ENCODE data around the gene S1PR3.

DNA sequence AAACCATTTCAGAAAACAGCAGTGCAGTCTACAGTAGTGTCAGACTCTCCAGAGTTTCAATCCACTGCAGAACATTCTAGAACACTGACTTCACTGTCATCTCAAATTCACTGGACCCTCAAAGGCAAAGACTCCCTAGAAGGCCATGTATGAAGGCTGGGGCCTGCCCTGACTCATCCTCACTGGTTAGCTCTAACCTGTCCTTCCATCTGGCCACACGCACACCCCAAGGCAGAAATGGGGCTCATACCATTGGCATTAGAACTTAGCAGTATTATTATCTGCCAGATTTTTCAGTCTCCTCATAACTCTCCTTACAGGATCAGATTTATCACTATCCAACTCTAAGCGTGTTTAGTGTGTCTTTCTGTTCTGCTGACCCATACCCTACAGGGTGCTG is 20.4 kb downstream of the S1PR3 start:
- no peak for TF ChIP-seq GATA2 (IDR thresholded peaks at IDR 0.05; ENCODE audit: low read depth, low read length)
- no peak for TF ChIP-seq GATA3 (IDR thresholded peaks at IDR 0.05; ENCODE audit: low read depth, low read length)
